GM12878 (cell line): ENCODE measurements around the gene H2AZ2. TPM values are rescaled to one million over a fixed set of nuclear protein-coding genes. Genes with fewer than 3 reads are reported as not detected.

ENCODE experiments used
- ATAC-seq: fragments of 200-7000 bp; cut with Tn5 transposase; 3 replicates; pipeline ENCODE4 v1.9.1; 2020; ENCODE audit warnings: mild to moderate bottlenecking, moderate library complexity
- BruUV-seq: library from RNA; stranded (reverse); fragments of 400-500 nt; replicated peaks from 2 replicates; lab custom pipeline; 2021; lab: Mats Ljungman, UMichigan
- CTCF ChIA-PET: fragments of 300-600 bp; sonication (Branson Sonifier 250); formaldehyde crosslinking; extraction: SDS; loops from one replicate; lab custom pipeline; 2021; ENCODE audit warnings: inconsistent platforms; lab: Yijun Ruan, JAX
- POLR2A ChIA-PET: fragments of 350-600 bp; formaldehyde crosslinking; extraction: SDS; loops from one replicate; lab custom pipeline; 2021; ENCODE audit warnings: inconsistent platforms; lab: Charles Lee
- RAD21 ChIA-PET: fragments of 300-600 bp; sonication (Branson Sonifier 250); formaldehyde crosslinking; loops from one replicate; lab custom pipeline; 2023; ENCODE audit warnings: antibody characterized with exemption; ENCODE audit not compliant: unreplicated experiment; lab: Charles Lee
- SMC1A ChIA-PET: fragments of 300-600 bp; sonication (Branson Sonifier 250); formaldehyde crosslinking; loops from one replicate; lab custom pipeline; 2023; ENCODE audit not compliant: unreplicated experiment, uncharacterized antibody; lab: Charles Lee
- DNase-seq: peaks from one replicate; pipeline ENCODE4 v3.0.0-alpha.2; 2011; ENCODE audit warnings: low read depth, low spot score
- FAIRE-seq: peaks from 3 replicates; lab custom pipeline; 2011; peaks lifted over from hg19 to GRCh38; lab: Jason Lieb, UNC
- H2AFZ ChIP-seq: 2 replicates; pipeline ENCODE4 v1.6.0; 2011; ENCODE audit warnings: low read depth, low read length, control low read depth; ENCODE audit not compliant: control insufficient read depth
- H3K27ac ChIP-seq: 2 replicates; pipeline ENCODE4 v1.5.1; 2011; ENCODE audit warnings: control low read depth; ENCODE audit not compliant: control insufficient read depth, insufficient read depth
- H3K27me3 ChIP-seq, 2 experiments: replicated peaks in 1 of 2; 2 replicates each; pipeline versions ENCODE4 v1.6.0 to v1.6.1; 2011; ENCODE audit warnings: low read length in 1 of 2; ENCODE audit not compliant: control insufficient read depth in 2 of 2, insufficient read depth in 2 of 2
- H3K36me3 ChIP-seq, 2 experiments: 2 replicates each; pipeline ENCODE4 v1.5.1; 2011; ENCODE audit warnings: low read length in 1 of 2; ENCODE audit not compliant: control insufficient read depth in 2 of 2, insufficient read depth in 2 of 2
- H3K4me1 ChIP-seq: 2 replicates; pipeline ENCODE4 v1.6.1; 2011; ENCODE audit warnings: mild to moderate bottlenecking, low read length, moderate library complexity, mixed read lengths; ENCODE audit not compliant: control insufficient read depth, insufficient read depth
- H3K4me2 ChIP-seq: 2 replicates; pipeline ENCODE4 v1.6.0; 2011; ENCODE audit warnings: control low read depth; ENCODE audit not compliant: control insufficient read depth, insufficient read depth
- H3K4me3 ChIP-seq: fragments of 200-600 bp; sonication (generic); 2 replicates; pipeline ENCODE4 v1.5.1; 2016
- H3K79me2 ChIP-seq: 2 replicates; pipeline ENCODE4 v1.6.0; 2011; ENCODE audit warnings: low read length; ENCODE audit not compliant: control insufficient read depth, insufficient read depth
- H3K9ac ChIP-seq: 2 replicates; pipeline ENCODE4 v1.8.0; 2011; ENCODE audit warnings: low read length, control low read depth, mixed read lengths; ENCODE audit not compliant: control insufficient read depth, insufficient read depth
- H3K9me3 ChIP-seq: replicated peaks from 3 replicates; pipeline ENCODE4 v1.5.1; 2011; ENCODE audit warnings: mild to moderate bottlenecking, low read length; ENCODE audit not compliant: control insufficient read depth, insufficient read depth
- H4K20me1 ChIP-seq: 2 replicates; pipeline ENCODE4 v1.6.0; 2011; ENCODE audit not compliant: control insufficient read depth, insufficient read depth
- CUX1 ChIP-seq: IDR thresholded peaks from 2 replicates; pipeline ENCODE4 v1.6.1; 2012; ENCODE audit warnings: improper control_type of control experiment, low read depth, low read length; ENCODE audit not compliant: insufficient replicate concordance
- IRF5 ChIP-seq: fragments of 450-650 bp; IDR thresholded peaks from 2 replicates; pipeline ENCODE4 v1.6.1; 2017; ENCODE audit warnings: borderline replicate concordance
- MTA2 ChIP-seq: fragments of 450-650 bp; IDR thresholded peaks from 2 replicates; pipeline ENCODE4 v1.6.1; 2016; ENCODE audit warnings: low read depth, mild to moderate bottlenecking, moderate library complexity
- RB1 ChIP-seq: fragments of 450-650 bp; formaldehyde crosslinking; IDR thresholded peaks from 2 replicates; pipeline ENCODE4 v1.6.1; 2017; ENCODE audit warnings: mild to moderate bottlenecking, borderline replicate concordance
- SMAD5 ChIP-seq: IDR thresholded peaks from 2 replicates; pipeline ENCODE4 v1.6.1; 2016; ENCODE audit warnings: antibody characterized with exemption, low read depth
- WGBS: methylation state at CpG from one replicate; pipeline ENCODE4 v1.1.6; 2016; ENCODE audit warnings: low lambda C conversion rate; ENCODE audit not compliant: insufficient replicate concordance, insufficient coverage; ENCODE audit errors: missing lambda C conversion rate; 5-methylcytosine and 5-hydroxymethylcytosine counted together
- in situ Hi-C: fragments of 300-500 bp; cut with MboI; formaldehyde crosslinking; loops from 9 replicates; pipeline ENCODE4 v1.14.3; 2018; ENCODE audit warnings: mixed read lengths
- intact Hi-C: fragments of 100-400 bp; cut with micrococcal nuclease; formaldehyde crosslinking; loops from one replicate; pipeline ENCODE4 v1.14.2; 2022; ENCODE audit not compliant: unreplicated experiment
- polyA plus RNA-seq, 11 experiments: library from polyadenylated mRNA; depleted of rRNA in 4 of 11; unstranded in 6 of 11; stranded (reverse) in 5 of 11; fragments of >200 nt; fragmentation: Nextera tagmentation in 4 of 11; fragmentation: Illumina TruSeq in 1 of 11; extraction: Ambion mirVana in 4 of 11; extraction: Trizol in 1 of 11; gene quantifications; 1 replicate in 1 of 11; 2 replicates in 10 of 11; pipeline versions ENCODE4 v1.2.1 to v1.2.3, GENCODE V29; 2011 to 2016; ENCODE audit warnings: inconsistent platforms in 2 of 11, missing spikeins in 2 of 11, low read depth in 1 of 11
- total RNA-seq, 4 experiments: library from RNA; depleted of rRNA in 3 of 4; stranded (reverse); fragments of >200 nt in 3 of 4; fragmentation: Illumina TruSeq in 1 of 4; extraction: Trizol in 1 of 4; gene quantifications; 2 replicates each; pipeline versions ENCODE4 v1.2.1 to v1.2.3, GENCODE V29; 2013 to 2021

Gene H2AZ2
- total and polyA plus RNA-seq, 10 of the 15 experiments (the other 5 are each of a cell fraction or from before 2014, with no cell fraction given), result 118 to 366 (median 223) TPM

- no peaks in the 10 kb centered on the region for H3K27me3 ChIP-seq
- POLR2A ChIA-PET, result interaction anchor here (0.5 to 3.1 kb wide), 17 partner anchors 10 to 226 kb away, joined by 3 to 36 read pairs (median 4); partner anchors contain the start of genes DDX56, H2AZ2 and TMED4
- TF ChIP-seq CUX1 (no peak), SMAD5 (peak; percentile 55; the same call in 1 of the 2 replicates), MTA2 (no peak), RB1 (no peak), IRF5 (no peak)
- TF ChIP-seq, all 136 proteins: peak for 1
- BruUV-seq, result no TSS peak
- H3K4me3 ChIP-seq, result peak overlapping the region; percentile 96
- in situ Hi-C loops (no loop called here), intact Hi-C loops (loop anchor here (5.0 kb wide), 2 partner anchors 191 to 216 kb away; partner anchors contain the start of genes OGDH and TMED4)
- no peak overlapping the region for H3K27ac ChIP-seq
- no peak overlapping the region for H2AFZ ChIP-seq
- H3K9me3 ChIP-seq, result no peaks in the 10 kb centered on the region
- DNase-seq, result no peak
- no peak for ATAC-seq
- no peak for FAIRE-seq
- 0% methylated on average over 2 of the region's 2 CpGs for WGBS
- RAD21 ChIA-PET, result interaction anchor here (1.0 to 2.4 kb wide), 10 partner anchors 28 to 338 kb away, joined by 3 to 20 read pairs (median 4); partner anchors contain the start of genes H2AZ2 and OGDH
- H3K4me1 ChIP-seq, result peaks cover 3% of the 10 kb centered on the region
- H3K36me3 ChIP-seq, result peaks cover 11 to 43% of the 10 kb centered on the region in 2 experiments
- H3K9ac ChIP-seq, result peak overlapping the region; percentile 100
- H4K20me1 ChIP-seq, result peaks cover 7% of the 10 kb centered on the region
- CTCF ChIA-PET, result interaction anchor here (0.6 to 3.1 kb wide), 16 partner anchors 12 to 718 kb away, joined by 3 to 19 read pairs (median 4); no protein-coding TSS in a partner anchor
- H3K4me2 ChIP-seq, result peak overlapping the region; percentile 96
- peaks cover 51% of the 10 kb centered on the region for H3K79me2 ChIP-seq
- SMC1A ChIA-PET, result interaction anchor here (0.7 to 2.1 kb wide), 23 partner anchors 9 to 218 kb away, joined by 3 to 13 read pairs (median 4); partner anchors contain the start of gene OGDH
These were observed 49.1 kb downstream of the H2AZ2 start for GRCh38 chr7:44798649-44799305.
